CD4-positive, alpha-beta T cell treated with Interferon gamma for 1 hour (primary cell): ENCODE data around the gene ADCY3.

ENCODE experiments used
- DNase-seq: peaks from one replicate; pipeline ENCODE4 v3.0.0-alpha.2; 2020

ADCY3 gene

DNA sequence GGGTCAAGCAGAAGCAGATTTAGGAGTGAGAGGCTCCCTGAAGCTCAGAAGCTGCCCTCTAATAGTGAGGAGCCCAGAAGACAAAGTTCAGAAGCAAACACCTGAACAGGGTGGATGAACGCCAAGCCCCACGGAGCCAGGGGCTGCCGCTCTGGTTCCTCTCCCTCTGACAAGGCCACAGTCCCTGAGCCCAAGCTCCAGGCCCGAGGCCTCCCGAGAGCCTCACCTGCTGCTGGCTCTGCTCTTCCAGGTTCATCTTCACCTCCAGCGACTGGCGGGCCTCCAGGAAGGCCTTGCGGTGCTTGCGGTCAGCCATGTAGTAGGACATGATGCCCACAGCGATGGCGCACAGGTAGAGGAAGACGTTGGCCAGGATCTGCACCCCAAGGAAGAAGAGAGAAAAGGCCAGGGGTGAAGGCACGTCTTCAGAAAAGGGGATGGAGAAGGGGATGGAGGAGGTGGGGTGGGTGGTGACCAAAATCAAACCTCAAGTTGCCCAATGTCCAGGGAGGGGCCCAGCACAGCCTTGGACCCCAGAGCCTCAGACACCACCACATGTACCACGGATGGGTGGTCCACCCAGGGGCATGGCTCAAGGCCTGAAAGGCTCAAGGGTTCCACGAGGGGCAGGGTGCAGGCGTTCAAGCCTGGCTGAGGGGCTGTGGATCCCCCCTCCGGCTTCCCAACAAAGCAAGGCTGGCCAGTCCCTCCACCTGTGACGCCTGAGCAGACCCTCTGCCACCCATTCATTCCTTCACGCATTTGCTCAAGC, 47.5 kb downstream of the ADCY3 start:
- no peak for DNase-seq

DNA sequence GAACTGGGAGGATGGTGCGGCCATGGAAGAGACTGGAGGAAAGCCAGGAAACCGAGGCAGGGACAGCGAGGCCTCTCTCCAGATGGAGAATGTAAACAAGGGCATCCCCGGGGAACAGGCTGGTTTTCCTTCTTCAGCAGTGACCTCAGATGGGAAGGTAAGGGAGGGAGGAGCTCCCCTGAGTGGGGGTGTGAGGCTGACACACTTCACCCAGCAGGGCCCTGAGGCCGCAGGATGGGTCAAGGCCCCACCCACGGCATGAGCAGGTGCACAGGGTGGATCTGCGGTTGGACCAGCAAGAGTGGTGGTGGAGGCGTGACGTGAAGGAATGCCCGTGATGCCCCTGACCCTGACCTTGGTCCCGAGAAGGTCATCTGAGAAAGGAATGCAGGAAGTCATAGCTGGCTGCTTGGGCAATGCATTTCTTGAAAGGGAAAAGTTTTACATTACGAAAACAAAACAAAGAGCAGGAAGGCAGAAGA, 48.1 kb downstream of the ADCY3 start:
- DNase-seq: no peak

DNA sequence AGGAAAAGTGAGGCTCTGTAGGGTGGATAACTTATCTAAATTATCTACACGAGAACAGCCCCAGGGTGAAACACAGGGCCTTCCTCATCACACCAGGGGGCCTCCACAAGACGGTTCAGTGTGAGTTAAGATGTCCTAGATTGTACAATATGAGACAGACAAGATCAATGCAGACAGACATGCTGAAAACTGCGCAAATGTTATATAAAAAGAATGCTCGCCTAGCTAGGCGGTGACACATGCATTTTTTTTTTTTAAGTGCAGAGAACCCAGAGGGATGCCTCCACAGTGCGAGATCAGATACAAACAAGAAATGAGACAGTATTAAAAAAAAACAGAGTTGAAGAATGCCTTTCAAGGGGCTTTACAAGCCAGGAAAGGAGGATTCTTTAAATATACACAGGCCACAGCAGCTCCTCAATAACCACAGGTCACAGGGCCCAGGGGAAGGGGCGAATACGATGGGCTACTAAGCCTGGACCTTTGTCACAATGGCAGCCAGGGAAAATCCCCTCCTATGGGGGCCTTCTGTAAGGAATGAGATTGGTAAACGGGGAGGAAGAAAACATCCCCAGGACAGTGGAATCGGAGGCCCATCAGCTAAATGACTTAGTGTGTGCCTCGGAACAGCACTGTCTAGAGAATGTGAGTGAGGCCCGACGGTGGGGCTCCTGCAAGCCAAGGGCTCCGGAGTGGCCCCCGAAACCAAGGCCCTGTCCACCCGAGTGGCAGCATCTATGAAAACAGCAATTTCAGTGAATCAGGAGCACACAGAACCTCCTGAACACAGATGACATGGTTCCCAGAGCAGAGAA, 48.9 kb downstream of the ADCY3 start:
- no peak for DNase-seq

DNA sequence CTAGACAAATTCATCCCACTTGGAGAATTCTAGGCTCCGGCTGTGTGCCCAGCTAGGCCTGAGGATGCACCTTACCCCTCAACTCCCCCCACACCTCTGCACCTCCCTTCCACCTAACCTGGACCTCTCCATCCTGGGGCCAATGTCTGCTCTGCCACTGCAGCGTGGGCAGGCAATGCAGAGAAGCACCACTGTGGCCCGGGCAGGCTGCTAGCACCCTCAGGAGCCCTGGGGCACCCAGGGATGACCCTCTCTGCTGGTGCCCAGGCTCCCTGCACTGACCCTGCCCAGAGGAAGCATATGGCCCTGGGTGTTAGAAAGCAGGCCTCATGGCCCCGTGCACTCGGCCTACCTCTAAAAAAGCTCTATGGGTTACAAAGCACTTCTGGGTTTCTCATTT, 49.6 kb downstream of the ADCY3 start:
- no peak for DNase-seq

DNA sequence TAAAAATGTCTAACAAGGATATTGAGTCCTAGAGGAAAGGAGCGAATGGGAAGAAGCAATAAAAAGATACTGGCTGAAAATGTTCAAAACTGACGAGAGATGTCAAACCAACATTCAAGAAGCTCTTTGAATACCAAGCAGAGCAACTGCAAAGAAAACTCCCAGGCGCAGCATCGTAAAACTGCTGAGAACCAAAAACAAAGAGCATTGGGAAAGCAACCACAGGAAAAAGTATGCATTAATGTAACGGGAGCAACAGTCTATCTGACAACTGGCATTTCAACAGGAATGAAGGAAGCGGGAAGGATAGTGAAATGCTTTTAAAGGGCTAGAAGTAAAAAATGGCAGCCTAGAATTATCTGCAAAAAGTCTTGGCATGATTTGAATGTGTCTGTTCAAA, 53.1 kb downstream of the ADCY3 start:
- no peak for DNase-seq

DNA sequence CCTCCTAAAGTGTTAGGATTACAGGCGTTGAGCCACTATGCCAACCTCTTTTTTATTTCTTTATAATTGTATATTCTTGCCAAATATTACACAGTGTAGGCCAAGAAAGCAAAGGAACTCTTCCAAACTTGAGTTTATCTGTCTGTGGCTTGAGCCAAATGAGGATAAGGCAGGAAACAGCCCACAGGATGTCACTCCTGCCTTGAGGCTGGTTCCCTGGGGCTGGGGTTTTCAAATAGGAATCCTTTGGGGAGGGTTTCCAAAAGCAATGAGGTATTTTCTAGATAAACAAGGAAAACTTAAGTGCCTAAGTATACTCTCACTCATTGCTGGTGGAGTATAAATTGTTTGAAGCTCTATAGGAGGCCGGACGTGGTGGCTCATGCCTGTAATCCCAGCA, 56.4 kb downstream of the ADCY3 start:
- no peak for DNase-seq

DNA sequence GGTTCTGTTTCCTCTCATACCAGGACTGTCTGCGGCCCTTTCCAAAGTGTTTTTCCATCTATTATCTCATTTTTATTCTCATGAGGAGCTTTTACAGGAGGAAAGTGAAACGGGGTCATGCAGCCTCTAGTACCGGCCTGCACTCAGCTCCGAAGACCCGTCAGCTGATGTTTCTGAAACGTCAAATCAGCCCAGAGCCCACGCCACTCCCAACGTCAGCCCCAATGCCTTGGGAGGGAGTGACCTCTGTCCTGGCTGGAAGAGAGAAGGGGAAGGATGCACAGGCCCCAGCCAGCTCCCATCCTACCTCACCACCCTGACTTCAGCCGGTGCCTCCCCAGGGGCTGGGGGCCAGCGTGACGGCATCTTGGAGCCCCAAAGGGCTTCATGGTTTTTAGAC, 58.5 kb downstream of the ADCY3 start:
- DNase-seq: no peak

DNA sequence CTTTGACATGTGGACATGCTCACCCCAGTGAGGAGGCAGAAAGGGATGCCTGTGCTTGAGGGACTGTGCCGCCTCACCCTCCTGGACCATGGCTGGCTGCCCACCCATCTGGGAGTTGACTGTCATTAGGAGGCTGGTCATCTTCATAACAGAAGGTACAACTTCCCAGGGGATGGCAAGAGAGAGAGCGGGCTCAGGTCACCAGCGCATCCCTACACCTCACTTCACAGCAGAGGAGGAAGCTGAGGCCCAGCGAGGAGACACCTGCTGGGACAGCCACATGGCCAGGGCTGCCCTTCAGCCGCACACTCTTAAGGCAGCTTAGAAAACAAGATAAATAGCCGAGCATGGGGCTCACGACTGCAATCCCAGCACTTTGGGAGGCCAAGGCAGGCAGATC, 59.4 kb downstream of the ADCY3 start:
- no peak for DNase-seq

DNA sequence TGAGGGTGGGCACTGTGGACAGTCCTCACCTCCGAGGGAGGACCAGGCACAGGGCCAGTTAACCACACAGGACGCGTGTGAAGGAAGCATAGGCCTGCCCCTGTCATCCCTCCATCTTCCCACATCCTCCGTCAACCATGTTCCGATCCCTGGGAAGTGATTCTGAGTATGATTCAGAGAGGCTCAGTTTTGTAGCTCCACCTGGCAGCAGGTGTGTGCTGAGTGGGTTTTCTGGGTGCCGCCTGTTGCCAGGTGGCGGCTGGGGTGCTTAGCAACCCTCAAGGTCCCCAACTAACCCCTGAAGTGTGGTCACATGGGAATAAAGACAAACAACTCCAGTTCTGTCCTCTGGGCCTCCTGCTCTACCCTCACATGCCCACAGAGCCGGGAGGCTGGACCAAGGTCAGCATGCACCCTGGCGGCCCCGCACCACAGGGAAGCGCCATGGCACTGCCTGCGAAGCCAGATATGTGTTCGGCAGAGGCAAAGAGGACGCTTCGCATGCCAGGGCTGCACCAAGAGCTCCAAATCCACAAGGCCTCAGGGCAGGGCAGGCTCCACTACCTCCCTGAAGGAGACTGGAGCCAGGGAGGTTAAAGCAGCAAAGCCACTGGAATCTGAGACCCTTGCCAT, 60.0 kb downstream of the ADCY3 start:
- no peak for DNase-seq

DNA sequence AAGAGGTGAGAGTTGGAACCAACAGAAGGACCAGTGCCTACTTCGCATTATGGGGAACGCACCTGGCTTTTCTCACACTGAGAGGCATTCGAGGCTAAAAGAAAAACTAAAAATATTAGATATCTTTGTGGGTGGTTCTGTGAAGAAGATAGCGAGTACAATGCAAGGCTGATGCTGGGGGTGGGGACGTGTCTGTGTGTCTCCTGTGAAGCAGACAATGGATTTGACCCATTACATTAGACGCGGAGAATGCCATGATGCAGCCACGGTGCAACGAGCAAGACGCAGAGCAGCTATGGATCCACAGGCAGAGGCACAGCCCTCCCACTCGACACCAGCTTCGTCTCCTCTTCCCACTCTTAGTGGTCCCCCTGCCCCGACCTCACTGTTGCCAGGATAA, 61.0 kb downstream of the ADCY3 start:
- no peak for DNase-seq

DNA sequence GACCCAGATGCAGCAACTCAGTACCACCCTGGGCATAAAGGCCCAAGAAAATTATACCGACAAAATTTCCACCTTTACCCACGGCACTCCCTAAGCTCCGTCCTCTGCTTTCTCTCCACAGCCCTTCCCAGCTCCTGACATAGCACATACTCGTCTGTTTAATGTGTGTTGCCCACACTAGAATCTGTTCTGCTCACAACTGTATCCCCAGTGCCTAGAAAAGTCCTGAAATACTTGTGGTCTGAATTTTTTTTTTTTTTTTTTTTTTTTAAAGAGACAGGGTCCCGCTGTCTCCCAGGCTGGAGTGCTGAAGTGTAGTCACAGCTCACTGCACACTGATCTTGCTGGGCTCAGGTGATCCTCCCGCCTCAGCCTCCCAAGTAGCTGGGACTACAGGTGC, 62.3 kb downstream of the ADCY3 start:
- no peak for DNase-seq

DNA sequence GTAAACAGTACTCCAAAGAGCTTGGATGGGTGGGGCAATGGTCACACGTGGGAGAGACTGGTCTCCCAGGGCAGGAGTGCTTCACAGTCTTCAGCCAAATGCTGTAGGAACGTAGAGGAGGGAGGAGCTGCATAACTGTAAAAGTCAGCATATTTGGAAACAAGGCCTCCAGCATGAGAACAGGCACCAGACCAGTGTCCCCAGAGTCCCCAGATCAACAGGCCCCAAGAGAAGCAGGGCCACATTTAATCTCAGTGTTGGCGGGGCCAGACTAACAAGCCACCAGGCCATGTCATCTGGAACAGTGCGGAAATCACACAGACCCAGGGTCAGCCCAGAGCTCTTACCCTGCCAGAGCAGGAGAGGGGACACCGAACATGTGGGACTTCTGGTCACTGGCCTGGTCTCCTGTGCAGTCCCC, 63.2 kb downstream of the ADCY3 start:
- DNase-seq: no peak

DNA sequence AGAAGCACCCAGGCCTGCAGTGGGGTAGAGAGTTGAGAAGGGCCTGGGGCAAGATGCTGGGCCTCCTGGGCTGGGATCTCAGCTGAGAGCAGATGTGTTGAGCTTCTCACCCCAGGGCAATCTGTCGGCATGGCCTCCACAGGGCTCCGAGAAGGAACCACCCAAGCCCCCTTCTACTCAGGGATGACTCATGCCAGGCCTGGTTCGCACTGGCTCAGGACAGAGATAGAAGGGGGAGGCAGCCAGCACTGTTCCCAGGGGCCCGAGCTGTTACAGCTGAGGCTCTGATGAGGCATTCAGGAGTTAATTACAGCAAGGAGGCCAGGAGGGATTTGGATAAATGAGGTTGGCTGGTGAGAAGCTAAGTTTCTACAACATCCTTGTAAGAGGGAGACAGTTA, 64.3 kb downstream of the ADCY3 start:
- DNase-seq: no peak

DNA sequence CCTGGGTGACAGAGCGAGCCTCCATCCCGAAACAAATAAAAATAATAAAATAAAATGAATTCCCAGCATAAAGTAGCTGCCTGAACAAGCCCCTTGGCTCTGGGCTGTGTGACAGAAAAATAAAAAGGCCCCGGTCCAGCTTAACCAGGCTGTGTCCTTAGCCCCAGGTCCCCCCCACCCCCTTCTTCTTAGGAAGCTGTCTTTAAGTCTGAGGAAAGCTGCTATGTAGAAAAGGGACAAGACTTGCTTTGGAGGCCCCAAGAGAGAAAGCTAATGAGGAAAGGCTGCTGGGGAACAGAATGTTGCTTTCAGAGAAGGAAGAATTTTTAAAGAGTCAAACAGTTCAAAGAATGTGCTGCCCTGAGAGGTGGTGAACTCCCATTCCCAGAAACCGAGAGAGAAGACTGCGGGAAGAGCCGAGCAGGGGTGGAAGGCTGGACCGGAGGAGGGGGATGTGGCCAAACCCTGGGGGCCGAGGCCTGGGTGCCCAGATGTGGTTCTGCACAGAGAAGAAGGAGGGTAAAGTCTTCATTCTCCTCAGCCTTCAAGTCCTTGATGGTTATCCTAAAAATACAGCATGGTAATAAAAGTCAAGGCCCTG, 64.9 kb downstream of the ADCY3 start:
- no peak for DNase-seq

DNA sequence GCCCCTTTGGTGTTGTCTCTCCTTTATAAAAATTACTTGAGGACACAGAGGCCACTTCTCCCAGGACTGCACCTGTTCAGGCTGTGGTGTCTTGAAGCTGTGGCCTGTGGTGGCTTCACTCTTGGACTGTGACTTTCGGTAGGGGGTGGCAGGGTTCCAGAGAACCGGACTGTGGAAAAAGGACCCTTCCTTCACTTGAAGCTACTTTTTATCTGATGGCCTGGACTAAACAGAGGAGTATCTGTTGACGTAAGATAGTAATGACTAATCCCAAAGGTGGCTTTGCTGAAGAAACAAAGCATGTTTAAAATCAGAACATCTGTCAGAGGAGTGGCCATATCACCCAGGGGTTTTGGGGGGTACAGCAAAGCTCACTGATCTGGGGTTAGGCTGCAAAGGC, 66.0 kb downstream of the ADCY3 start:
- DNase-seq: no peak

DNA sequence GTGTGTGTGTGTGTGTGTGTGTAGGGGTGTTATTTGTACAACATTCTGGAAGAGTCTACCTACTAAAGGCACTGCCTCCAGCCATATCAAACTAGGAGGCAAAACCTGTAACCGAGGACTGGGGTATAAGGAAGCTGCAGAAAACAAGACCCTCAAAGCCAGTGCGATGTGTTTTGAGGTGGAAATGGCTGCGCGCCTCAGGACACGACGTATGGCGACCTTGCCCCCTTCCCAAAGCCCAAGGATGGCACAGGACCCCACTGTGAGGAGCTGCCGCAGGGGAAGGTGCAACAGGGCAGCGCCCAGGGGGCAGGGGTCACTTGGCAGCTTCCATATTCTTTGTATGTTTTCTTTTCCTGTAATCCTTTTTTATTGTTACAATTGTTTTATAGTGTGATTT, 67.0 kb downstream of the ADCY3 start:
- no peak for DNase-seq

DNA sequence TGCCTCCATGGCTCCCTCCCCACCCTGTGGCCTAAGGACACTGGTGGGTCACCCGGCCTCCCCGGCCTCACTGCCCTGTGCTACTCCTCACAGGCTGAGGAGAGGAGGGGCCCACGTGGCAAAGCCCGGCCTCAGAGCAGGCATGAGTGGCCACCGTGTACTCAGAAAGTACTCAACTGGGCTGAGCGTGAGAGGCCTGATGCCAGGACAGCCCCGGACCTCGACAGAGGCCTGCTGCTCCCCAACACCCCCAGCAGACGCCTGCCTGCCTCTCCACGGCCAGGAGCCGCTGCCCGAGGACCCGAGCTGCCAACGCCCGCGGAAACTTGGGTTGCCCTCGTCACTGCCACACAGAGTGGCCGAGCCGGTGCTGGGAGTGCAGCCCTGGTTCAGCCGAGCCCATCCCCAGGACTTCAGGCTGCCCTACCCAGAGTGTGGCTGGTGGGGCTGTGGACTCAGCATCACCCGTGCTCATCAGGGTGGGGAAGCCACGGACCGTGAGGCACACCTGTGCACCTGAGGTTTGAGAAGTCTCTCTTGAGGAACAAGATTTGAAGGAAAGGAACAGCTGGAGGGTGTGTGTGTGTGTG, 67.5 kb downstream of the ADCY3 start:
- no peak for DNase-seq

DNA sequence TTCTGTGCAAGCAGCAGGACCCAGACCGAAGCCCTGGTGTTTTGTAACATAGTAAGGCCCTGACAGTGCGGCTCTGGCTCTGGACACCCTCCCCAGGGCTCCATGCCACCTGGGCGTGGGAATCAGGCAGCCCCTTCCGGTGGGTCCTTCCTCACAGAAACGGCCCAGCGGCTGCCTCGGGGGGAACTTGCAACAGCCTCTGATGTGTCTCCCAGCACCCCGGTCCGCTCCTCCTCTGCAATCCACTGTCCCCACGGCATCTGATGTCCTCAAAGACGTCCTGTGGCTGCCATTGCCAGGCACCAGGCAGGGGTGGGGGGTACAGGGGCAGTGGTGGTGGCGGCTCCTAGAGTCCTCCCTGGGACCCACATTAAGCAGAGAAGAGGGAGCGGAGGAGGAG, 68.0 kb downstream of the ADCY3 start:
- DNase-seq: no peak

DNA sequence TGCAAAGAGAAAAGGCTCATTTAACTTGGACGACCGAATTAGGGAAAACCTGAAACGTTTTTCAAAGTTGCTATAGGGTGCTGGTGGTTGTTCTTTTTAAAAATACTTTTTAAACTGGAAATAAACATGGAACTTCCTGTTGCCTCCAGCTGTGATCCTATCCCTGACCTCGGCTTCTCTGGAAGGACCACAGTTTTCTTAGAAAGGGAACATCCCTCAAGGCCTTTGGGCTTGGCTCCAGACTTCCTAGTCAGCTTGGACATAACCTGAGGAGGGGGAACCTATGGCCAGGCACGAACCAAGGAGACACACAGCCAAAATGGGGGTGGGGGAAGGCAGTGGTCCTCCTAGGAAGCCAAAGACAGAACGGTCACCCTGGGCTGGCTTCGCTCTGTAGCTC, 69.1 kb downstream of the ADCY3 start:
- DNase-seq: no peak

DNA sequence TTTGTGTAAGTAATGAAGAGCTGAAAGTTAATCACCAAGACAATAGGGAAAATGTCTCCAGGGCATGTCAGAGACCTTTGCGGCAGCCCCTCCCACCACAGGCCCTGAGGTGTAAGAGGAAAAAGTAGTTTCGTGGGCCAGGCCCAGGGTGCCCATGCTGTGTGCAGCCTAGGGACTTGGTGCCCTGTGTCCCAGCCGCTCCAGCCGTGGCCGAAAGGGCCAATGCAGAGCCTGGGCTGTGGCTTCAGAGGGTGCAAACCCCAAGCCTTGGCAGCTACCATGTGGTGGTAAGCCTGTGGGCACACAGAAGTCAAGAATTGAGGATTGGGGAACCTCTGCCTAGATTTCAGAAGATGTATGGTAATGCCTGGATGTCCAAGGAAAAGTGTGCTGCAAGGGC, 74.3 kb downstream of the ADCY3 start:
- DNase-seq: no peak

DNA sequence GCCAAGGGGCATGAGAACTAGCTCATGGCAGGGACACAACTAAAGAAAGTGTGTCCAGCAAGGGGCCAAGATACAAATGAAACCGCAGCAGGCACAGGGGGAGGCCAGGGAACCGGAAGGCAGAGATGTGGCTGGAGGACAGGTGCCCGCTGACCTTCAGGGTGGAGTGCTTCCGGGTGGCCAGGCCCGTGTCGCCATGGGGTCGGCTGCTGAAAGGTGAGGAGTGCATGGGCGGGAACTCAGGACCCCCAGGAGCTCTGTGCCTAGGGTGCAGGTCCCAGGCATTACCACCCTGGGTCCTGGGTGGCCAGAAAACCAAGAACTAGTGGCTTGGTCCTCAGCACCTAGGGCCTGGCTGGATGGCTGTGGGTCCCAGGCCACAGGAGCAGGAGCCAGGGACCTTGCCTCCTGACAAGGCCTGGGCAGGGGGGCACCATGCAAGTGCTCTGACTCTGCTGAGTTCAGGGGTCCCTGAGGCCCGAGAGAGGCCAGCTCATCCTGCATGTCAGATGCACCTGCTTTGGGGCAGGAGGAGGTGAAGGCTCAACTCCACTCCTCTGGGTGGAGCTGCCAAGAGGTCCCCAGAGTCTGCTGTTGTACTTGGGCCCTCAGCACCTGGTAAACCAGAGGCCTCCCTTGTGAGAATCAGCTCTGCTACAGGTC, 75.9 kb downstream of the ADCY3 start:
- no peak for DNase-seq

DNA sequence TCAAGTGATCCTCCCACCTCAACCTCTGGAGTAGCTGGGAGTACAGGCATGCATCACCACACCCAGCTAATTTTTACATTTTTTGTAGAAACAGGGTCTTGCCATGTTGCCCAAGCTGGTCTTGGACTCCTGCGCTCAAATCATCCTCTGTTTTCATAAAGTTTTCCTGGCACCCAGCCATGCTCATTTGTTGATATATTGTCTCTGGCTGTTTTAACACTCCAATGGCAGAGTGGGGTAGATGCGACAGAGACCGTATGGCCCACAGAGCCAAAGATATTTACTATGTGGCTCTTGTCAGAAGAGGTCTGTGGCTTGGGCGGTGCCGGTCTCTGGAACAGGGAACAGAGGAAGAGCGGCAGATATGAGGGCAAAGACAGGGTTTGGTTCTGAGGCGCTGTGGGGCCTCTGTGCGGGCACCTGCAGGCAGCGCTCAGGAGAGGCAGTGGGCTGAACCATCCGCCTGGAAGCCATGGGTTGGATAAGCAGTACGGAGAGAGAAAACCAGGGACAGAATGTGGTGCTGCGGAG, 76.6 kb downstream of the ADCY3 start:
- no peak for DNase-seq
